HL-60 (cell line): Measurements from ENCODE around the gene CEP89.

Experiments
- CTCF ChIP-seq: IDR thresholded peaks from one replicate; pipeline ENCODE4 v1.5.1; 2011; ENCODE audit warnings: low read length, control low read depth, inconsistent platforms; ENCODE audit not compliant: insufficient read depth
- GABPA ChIP-seq: IDR thresholded peaks from 2 replicates; pipeline ENCODE4 v1.6.1; 2012; ENCODE audit warnings: low read depth
- POLR2AphosphoS5 ChIP-seq: IDR thresholded peaks from 2 replicates; pipeline ENCODE4 v1.6.1; 2012; ENCODE audit warnings: low read depth
- REST ChIP-seq: IDR thresholded peaks from 2 replicates; pipeline ENCODE4 v1.6.1; 2012; ENCODE audit warnings: low read depth; ENCODE audit not compliant: insufficient replicate concordance
- SPI1 ChIP-seq: IDR thresholded peaks from 2 replicates; pipeline ENCODE4 v1.6.1; 2012; ENCODE audit warnings: low read depth, mild to moderate bottlenecking, borderline replicate concordance

GRCh38 chr19:32891609-32892008 is 80.1 kb downstream of the CEP89 start:
- TF ChIP-seq CTCF, result no peak
- TF ChIP-seq SPI1, result no peak
- TF ChIP-seq REST, result no peak
- TF ChIP-seq GABPA, result no peak
- no peak for TF ChIP-seq POLR2AphosphoS5
